ENCODE data around the gene AHDC1. TPM values are rescaled to one million over a fixed set of nuclear protein-coding genes. Genes with fewer than 3 reads are reported as not detected.

Gene AHDC1
- total and polyA plus RNA-seq, 7 donors = 6.4 to 65.2 (median 35.9) TPM

DNA sequence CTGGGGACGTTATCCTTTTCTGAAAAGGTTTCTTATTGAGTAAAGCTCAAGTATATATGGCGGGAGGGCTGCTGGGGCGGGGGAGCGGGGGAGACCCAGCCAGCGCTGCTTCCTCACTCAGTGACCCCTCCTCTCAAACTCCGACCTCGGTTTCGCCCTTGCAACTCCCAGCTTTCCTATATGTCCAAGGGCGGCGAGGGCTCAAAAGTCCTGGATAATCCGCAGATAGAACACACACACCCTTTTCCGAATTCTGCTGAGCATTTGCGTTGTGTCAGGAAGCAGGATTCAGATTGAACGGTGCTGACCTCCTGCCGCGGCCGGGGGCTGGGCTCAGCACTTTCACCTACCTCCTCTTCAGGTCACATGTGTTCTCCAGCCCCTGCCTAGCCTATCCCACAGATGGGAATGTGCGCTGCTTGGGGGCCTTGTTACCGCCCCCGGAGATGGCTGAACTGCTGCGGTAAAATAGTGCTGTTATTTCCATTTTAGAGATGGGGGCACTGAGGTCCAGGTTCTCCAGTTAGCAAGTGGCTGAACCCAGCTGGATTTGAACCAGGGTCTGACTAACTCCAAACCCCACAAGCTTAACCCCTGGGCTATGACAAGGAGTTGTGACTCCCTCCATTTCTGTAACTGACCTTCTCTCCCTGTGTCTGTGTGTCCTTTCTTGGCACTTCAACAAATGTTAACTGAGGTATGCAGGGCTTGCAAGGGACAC lies 795 bp upstream of the AHDC1 start:
- Histone ChIP-seq H3K9me3 (no peaks in the 10 kb centered on the region), H3K27ac (peak overlapping the region; percentile 99), H3K36me3 (ENCODE audit: insufficient read depth in 1 of 2, low read depth in 1 of 2) (no peaks in the 10 kb centered on the region), H3K4me1 (peaks cover 16% of the 10 kb centered on the region), H3K4me3 (peak overlapping the region; percentile 99), H3K27me3 (ENCODE audit: insufficient read depth in 3 of 3, low read length in 2 of 3) (no peaks in the 10 kb centered on the region)
- intact Hi-C loops (cut with DNase I) = loop anchor here (5.0 kb wide), 4 partner anchors 47 to 307 kb away; partner anchors contain the start of gene WASF2 (in 1 of the 2)
- no peak for DNase-seq
- WGBS, 3 donors = 55 to 56% (median 56%) methylated on average over 21 of the region's 21 CpGs
- no peak for TF ChIP-seq CTCF (IDR thresholded peaks at IDR 0.05)
- ATAC-seq = no peak

- 1% methylated on average over 27 to 43 of the region's 43 CpGs for WGBS, 3 donors
- ATAC-seq = peak in 3 of 4 donors; percentile 4 to 31 (median 9)
- H3K4me3 ChIP-seq = peak overlapping the region; percentile 99
These were observed 649 bp downstream of the AHDC1 start for GRCh38 chr1:27603309-27603680.

DNA sequence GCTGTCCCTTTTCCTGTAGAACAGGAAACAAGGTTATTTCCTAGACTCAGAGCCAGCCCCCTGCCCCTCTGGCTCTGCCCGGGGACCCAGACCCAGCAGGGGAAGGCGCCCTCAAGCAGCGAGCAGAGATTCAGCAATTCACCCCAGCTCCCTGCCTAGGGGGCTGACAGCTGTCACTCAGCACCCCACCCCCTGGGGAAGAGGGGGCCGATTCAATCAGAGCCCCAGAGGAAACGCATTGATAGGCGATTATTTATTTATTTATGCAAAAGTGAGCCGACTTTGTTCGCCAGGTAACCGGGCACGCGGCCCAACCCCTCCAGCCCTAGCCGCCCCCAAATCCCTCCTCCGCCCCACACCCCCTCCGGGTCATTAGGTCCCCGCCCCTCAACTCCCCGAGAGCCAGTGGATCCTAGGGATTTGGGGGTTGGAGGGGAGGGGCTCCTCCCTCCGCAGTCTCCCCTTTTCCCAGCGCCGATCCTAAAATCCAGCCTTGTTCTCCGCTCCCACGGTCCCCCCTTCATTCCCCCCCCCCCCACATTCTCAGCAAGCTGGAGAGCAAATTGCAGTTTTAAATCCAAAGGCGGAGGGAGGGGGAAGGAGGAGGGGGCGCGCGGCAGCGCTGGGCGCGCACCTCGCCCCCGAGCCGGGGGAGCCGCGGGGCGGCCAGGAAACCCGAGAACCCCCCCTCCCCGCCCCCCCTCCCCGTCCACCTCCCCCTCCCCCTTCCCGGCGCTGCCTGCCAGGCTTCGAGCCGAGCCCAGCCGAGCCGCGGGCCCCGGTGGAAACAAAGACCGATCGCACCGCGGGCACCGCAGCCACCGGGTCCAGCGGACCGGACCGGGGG lies 1.3 kb downstream of the AHDC1 start:
- no peaks in the 10 kb centered on the region for H3K9me3 ChIP-seq
- H3K4me1 ChIP-seq = peaks cover 36% of the 10 kb centered on the region
- peak overlapping the region; percentile 99 for H3K4me3 ChIP-seq
- ATAC-seq = peak; percentile 17 to 54 (median 46)
- no peak for TF ChIP-seq CTCF (IDR thresholded peaks at IDR 0.05)
- intact Hi-C loops (cut with DNase I) = loop anchor here (2.0 to 5.0 kb wide), 4 partner anchors 45 to 202 kb away; no protein-coding TSS in a partner anchor
- H3K36me3 ChIP-seq (ENCODE audit: insufficient read depth in 1 of 2, low read depth in 1 of 2) = no peaks in the 10 kb centered on the region
- WGBS, 3 donors = 1% methylated on average over 17 to 52 of the region's 54 CpGs
- peak overlapping the region; percentile 99 for H3K27ac ChIP-seq
- peak; percentile 78 to 86 for DNase-seq
- no peaks in the 10 kb centered on the region for H3K27me3 ChIP-seq (ENCODE audit: insufficient read depth in 3 of 3, low read length in 2 of 3)

More at GRCh38 chr1:27603309-27603680, 649 bp downstream of the AHDC1 start:
- intact Hi-C loops (cut with DNase I) = loop anchor here (2.0 to 5.0 kb wide), 4 partner anchors 46 to 202 kb away; no protein-coding TSS in a partner anchor
- H3K27me3 ChIP-seq (ENCODE audit: insufficient read depth in 3 of 3, low read length in 2 of 3) = no peaks in the 10 kb centered on the region
- no peak for TF ChIP-seq CTCF (IDR thresholded peaks at IDR 0.05)
- peak overlapping the region; percentile 99 for H3K27ac ChIP-seq
- peak; percentile 57 to 79 for DNase-seq
- no peaks in the 10 kb centered on the region for H3K9me3 ChIP-seq
- H3K4me1 ChIP-seq = peaks cover 29% of the 10 kb centered on the region
- no peaks in the 10 kb centered on the region for H3K36me3 ChIP-seq (ENCODE audit: insufficient read depth in 1 of 2, low read depth in 1 of 2)

GRCh38 chr1:27601771-27602461 lies 2.0 kb downstream of the AHDC1 start:
- peak; percentile 64 to 86 for DNase-seq
- peaks cover 42% of the 10 kb centered on the region for H3K4me1 ChIP-seq
- H3K4me3 ChIP-seq = peak overlapping the region; percentile 99
- ATAC-seq = peak; percentile 56 to 67 (median 60)
- no peaks in the 10 kb centered on the region for H3K27me3 ChIP-seq (ENCODE audit: insufficient read depth in 3 of 3, low read length in 2 of 3)
- WGBS, 3 donors = 2 to 8% (median 5%) methylated on average over 13 to 23 of the region's 23 CpGs
- no peaks in the 10 kb centered on the region for H3K36me3 ChIP-seq (ENCODE audit: insufficient read depth in 1 of 2, low read depth in 1 of 2)
- H3K9me3 ChIP-seq = no peaks in the 10 kb centered on the region
- peak overlapping the region; percentile 99 for H3K27ac ChIP-seq
- intact Hi-C loops (cut with DNase I) = loop anchor here (2.0 to 5.0 kb wide), 5 partner anchors 33 to 201 kb away; no protein-coding TSS in a partner anchor
- no peak for TF ChIP-seq CTCF (IDR thresholded peaks at IDR 0.05)
